ENCODE data around the gene RSRC1.

- TF ChIP-seq POLR2A (IDR thresholded peaks at IDR 0.05) = no peak
- TF ChIP-seq, protein P1, sequence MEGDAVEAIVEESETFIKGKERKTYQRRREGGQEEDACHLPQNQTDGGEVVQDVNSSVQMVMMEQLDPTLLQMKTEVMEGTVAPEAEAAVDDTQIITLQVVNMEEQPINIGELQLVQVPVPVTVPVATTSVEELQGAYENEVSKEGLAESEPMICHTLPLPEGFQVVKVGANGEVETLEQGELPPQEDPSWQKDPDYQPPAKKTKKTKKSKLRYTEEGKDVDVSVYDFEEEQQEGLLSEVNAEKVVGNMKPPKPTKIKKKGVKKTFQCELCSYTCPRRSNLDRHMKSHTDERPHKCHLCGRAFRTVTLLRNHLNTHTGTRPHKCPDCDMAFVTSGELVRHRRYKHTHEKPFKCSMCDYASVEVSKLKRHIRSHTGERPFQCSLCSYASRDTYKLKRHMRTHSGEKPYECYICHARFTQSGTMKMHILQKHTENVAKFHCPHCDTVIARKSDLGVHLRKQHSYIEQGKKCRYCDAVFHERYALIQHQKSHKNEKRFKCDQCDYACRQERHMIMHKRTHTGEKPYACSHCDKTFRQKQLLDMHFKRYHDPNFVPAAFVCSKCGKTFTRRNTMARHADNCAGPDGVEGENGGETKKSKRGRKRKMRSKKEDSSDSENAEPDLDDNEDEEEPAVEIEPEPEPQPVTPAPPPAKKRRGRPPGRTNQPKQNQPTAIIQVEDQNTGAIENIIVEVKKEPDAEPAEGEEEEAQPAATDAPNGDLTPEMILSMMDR (IDR thresholded peaks at IDR 0.05) = no peak
Measured at GRCh38 chr3:158333736-158334135, 223.8 kb downstream of the RSRC1 start.

All from esophagus squamous epithelium (tissue), 4 donors.